Loucy (cell line): ENCODE data around the gene GUCD1.

Experiments
- H2AFZ ChIP-seq: fragments of 200-600 bp; sonication (generic); 2 replicates; pipeline ENCODE4 v1.6.0; 2016; ENCODE audit warnings: antibody characterized with exemption, mild to moderate bottlenecking, low read length, moderate library complexity
- H3F3A ChIP-seq: fragments of 200-600 bp; 2 replicates; pipeline ENCODE4 v1.6.0; 2016; ENCODE audit warnings: antibody characterized with exemption, low read depth, mild to moderate bottlenecking
- H3K27me3 ChIP-seq: fragments of 200-600 bp; sonication (generic); 2 replicates; pipeline ENCODE4 v1.6.1; 2014; ENCODE audit warnings: low read length, mild to moderate bottlenecking; ENCODE audit not compliant: insufficient read depth, poor library complexity, severe bottlenecking
- H3K36me3 ChIP-seq: fragments of 200-600 bp; sonication (generic); 2 replicates; pipeline ENCODE4 v1.6.1; 2016; ENCODE audit warnings: low read length; ENCODE audit not compliant: insufficient read depth
- H3K4me1 ChIP-seq: fragments of 200-600 bp; sonication (generic); 2 replicates; pipeline ENCODE4 v1.5.1; 2014; ENCODE audit warnings: low read length, mild to moderate bottlenecking; ENCODE audit not compliant: insufficient read depth, poor library complexity, severe bottlenecking
- H3K4me2 ChIP-seq: fragments of 200-600 bp; sonication (generic); 2 replicates; pipeline ENCODE4 v1.6.0; 2014; ENCODE audit warnings: antibody characterized with exemption, low read length, low read depth, mild to moderate bottlenecking; ENCODE audit not compliant: poor library complexity, severe bottlenecking
- H3K4me3 ChIP-seq: fragments of 200-600 bp; sonication (generic); 2 replicates; pipeline ENCODE4 v1.5.1; 2014; ENCODE audit warnings: low read length, mild to moderate bottlenecking, mixed read lengths; ENCODE audit not compliant: poor library complexity, severe bottlenecking
- H3K79me2 ChIP-seq: fragments of 200-600 bp; sonication (generic); 2 replicates; pipeline ENCODE4 v1.6.1; 2014; ENCODE audit warnings: low read length; ENCODE audit not compliant: insufficient read depth
- H3K9ac ChIP-seq: fragments of 200-600 bp; sonication (generic); 2 replicates; pipeline ENCODE4 v1.6.0; 2014; ENCODE audit warnings: mild to moderate bottlenecking, low read depth, low read length, moderate library complexity; ENCODE audit not compliant: poor library complexity, severe bottlenecking
- H3K9me2 ChIP-seq: fragments of 200-600 bp; sonication (generic); replicated peaks from 2 replicates; pipeline ENCODE4 v1.6.1; 2016; ENCODE audit warnings: low read depth, low read length, mixed read lengths
- H3K9me3 ChIP-seq: fragments of 200-600 bp; sonication (generic); 2 replicates; pipeline ENCODE4 v1.6.1; 2014; ENCODE audit warnings: mild to moderate bottlenecking, antibody characterized with exemption, low read length, low read depth; ENCODE audit not compliant: insufficient read depth
- H4K20me1 ChIP-seq: fragments of 200-600 bp; sonication (generic); 2 replicates; pipeline ENCODE4 v1.6.0; 2014; ENCODE audit warnings: antibody characterized with exemption, low read length, mild to moderate bottlenecking; ENCODE audit not compliant: insufficient read depth, poor library complexity, severe bottlenecking
- EZH2phosphoT487 ChIP-seq: fragments of 200-600 bp; IDR thresholded peaks from 2 replicates; pipeline ENCODE4 v1.6.1; 2018; ENCODE audit warnings: antibody characterized with exemption, mild to moderate bottlenecking, moderate library complexity, borderline replicate concordance
- TF ChIP-seq, protein P1 (sequence below): fragments of 200-600 bp; sonication (generic); conservative IDR thresholded peaks from 2 replicates; pipeline ENCODE4 v1.5.1; 2014; ENCODE audit warnings: mild to moderate bottlenecking, antibody characterized with exemption, low read length

The GUCD1 gene

DNA sequence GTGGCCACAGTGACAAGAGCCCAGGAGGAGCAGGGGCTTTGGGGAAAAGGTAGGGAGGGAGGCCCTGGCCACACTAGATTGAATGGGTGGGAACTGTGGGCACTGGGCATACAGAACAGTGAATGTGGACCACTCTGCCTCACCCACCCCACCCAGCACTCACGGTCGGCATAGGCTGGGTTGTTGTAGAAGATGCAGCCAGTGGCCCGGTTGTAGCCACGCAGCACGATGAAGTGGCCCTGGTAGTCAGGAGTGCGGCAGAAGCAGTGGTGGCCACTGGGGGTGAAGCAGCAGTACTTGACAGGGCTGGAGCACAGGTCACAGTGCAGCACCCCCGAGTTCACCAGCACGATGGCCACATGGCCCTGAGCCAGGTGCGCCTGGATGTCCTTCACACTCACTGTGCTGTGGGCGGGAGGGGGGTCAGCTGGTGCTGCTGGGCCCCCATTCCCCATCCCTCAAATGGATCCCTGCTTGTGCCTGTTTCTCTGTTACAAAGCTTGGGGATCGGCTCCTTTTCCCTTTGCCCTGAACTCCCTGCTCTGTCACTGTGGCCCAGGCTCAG, 11.2 kb downstream of the GUCD1 start:
- Histone ChIP-seq H2AFZ (no peak overlapping the region), H3K9me3 (no peaks in the 10 kb centered on the region), H4K20me1 (no peaks in the 10 kb centered on the region), H3K4me3 (no peak overlapping the region), H3K9me2 (no peaks in the 10 kb centered on the region), H3K36me3 (peaks cover 78% of the 10 kb centered on the region; the same call in 1 of the 2 replicates), H3K27me3 (no peaks in the 10 kb centered on the region), H3K9ac (no peak overlapping the region), H3K4me2 (no peak overlapping the region), H3K4me1 (no peaks in the 10 kb centered on the region), H3K79me2 (peaks cover 5% of the 10 kb centered on the region; the same call in 1 of the 2 replicates), H3F3A (no peaks in the 10 kb centered on the region)
- TF ChIP-seq, protein P1, sequence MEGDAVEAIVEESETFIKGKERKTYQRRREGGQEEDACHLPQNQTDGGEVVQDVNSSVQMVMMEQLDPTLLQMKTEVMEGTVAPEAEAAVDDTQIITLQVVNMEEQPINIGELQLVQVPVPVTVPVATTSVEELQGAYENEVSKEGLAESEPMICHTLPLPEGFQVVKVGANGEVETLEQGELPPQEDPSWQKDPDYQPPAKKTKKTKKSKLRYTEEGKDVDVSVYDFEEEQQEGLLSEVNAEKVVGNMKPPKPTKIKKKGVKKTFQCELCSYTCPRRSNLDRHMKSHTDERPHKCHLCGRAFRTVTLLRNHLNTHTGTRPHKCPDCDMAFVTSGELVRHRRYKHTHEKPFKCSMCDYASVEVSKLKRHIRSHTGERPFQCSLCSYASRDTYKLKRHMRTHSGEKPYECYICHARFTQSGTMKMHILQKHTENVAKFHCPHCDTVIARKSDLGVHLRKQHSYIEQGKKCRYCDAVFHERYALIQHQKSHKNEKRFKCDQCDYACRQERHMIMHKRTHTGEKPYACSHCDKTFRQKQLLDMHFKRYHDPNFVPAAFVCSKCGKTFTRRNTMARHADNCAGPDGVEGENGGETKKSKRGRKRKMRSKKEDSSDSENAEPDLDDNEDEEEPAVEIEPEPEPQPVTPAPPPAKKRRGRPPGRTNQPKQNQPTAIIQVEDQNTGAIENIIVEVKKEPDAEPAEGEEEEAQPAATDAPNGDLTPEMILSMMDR, result no peak
- no peak for TF ChIP-seq EZH2phosphoT487

DNA sequence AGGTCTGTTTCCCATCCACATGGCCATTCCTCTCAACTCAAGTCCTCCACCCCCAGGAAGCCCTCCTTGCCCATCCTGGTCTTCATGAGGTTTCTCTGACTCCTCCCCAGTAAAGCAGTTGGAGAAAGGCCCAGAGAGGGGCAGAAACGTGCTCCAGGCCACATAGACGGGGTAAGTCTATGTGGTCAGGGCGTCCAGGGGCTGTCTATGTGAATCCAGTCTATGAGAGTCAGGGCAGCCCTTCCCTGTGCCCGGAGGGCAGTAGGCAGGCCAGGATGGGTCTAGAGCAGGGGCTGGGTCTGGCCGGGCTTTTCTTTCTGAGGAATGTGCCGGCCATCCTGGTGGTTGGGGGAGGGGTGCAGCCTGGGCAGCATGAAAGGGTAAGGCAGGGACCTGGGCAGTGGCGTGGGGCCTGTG, 11.7 kb downstream of the GUCD1 start:
- Histone ChIP-seq H3K79me2 (no peaks in the 10 kb centered on the region; the same call in 1 of the 2 replicates), H3K4me3 (no peak overlapping the region), H3K9me2 (no peaks in the 10 kb centered on the region), H3K27me3 (no peaks in the 10 kb centered on the region), H3K36me3 (peaks cover 74% of the 10 kb centered on the region; the same call in 1 of the 2 replicates), H3K9me3 (no peaks in the 10 kb centered on the region), H3F3A (no peaks in the 10 kb centered on the region), H3K4me2 (no peak overlapping the region), H4K20me1 (no peaks in the 10 kb centered on the region), H3K4me1 (no peaks in the 10 kb centered on the region), H3K9ac (no peak overlapping the region), H2AFZ (no peak overlapping the region)
- no peak for TF ChIP-seq EZH2phosphoT487
- TF ChIP-seq, protein P1, result no peak

DNA sequence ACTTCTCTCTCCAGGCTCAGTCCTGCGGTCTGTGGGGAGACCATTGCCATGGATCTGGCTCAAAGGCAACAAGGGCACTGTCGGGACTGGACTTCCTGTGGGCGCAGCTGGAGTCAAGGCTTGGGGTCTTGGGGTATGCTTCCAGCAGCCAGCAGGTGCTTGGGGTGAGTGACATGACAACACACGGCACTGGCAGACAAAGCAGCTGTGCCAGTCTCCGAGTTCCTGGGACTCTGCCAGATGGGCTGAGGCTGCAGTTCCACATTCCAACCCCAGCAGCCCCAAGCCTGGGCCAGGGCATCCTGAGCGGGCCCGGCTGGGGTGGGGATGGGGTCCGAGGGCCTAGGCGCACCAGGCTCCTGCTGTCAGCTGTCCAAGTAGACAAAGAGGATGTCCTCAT, 12.3 kb downstream of the GUCD1 start:
- no peak overlapping the region for H3K4me2 ChIP-seq
- no peaks in the 10 kb centered on the region for H3K9me3 ChIP-seq
- H3K4me3 ChIP-seq, result no peak overlapping the region
- no peak overlapping the region for H2AFZ ChIP-seq
- no peaks in the 10 kb centered on the region for H3K27me3 ChIP-seq
- H3F3A ChIP-seq, result no peaks in the 10 kb centered on the region
- H4K20me1 ChIP-seq, result no peaks in the 10 kb centered on the region
- H3K79me2 ChIP-seq, result no peaks in the 10 kb centered on the region
- H3K36me3 ChIP-seq, result peaks cover 68% of the 10 kb centered on the region; the same call in 1 of the 2 replicates
- no peaks in the 10 kb centered on the region for H3K4me1 ChIP-seq
- TF ChIP-seq, protein P1, result no peak
- no peak for TF ChIP-seq EZH2phosphoT487
- no peaks in the 10 kb centered on the region for H3K9me2 ChIP-seq
- H3K9ac ChIP-seq, result no peak overlapping the region
